Spleen (tissue), 11 donors: ENCODE results near the gene NR5A1. TPM values are rescaled to one million over a fixed set of nuclear protein-coding genes. Genes with fewer than 3 reads are reported as not detected.

Experiments
- DNase-seq: peaks from one replicate; pipeline ENCODE4 v3.0.0-alpha.2; 2020
- H3K27ac ChIP-seq, 8 donors: fragments of 200-600 bp; sonication (generic) in 7 of 8; 1 replicate in 4 of 8; 2 replicates in 4 of 8; pipeline versions ENCODE4 v1.5.0 to v1.8.0; 2016 to 2021; ENCODE audit warnings: inconsistent platforms in 4 of 8, mild to moderate bottlenecking in 4 of 8, moderate library complexity in 1 of 8
- H3K27me3 ChIP-seq, 7 donors: fragments of 200-600 bp; sonication (generic) in 6 of 7; replicated peaks in 1 of 7; 1 replicate in 4 of 7; 2 replicates in 3 of 7; pipeline versions ENCODE4 v1.5.0 to v1.8.0; 2016 to 2021; ENCODE audit warnings: inconsistent platforms in 3 of 7, mild to moderate bottlenecking in 1 of 7
- H3K36me3 ChIP-seq, 6 donors: fragments of 200-600 bp; sonication (generic) in 5 of 6; 1 replicate in 4 of 6; 2 replicates in 2 of 6; pipeline versions ENCODE4 v1.5.0 to v1.8.0; 2016 to 2021; ENCODE audit warnings: inconsistent platforms in 2 of 6
- H3K4me1 ChIP-seq, 6 donors: fragments of 200-600 bp; sonication (generic) in 5 of 6; 1 replicate in 3 of 6; 2 replicates in 3 of 6; pipeline versions ENCODE4 v1.5.0 to v1.8.0; 2016 to 2021; ENCODE audit warnings: inconsistent platforms in 3 of 6
- H3K4me3 ChIP-seq, 8 donors: fragments of 200-600 bp; sonication (generic) in 7 of 8; 1 replicate in 4 of 8; 2 replicates in 4 of 8; pipeline versions ENCODE4 v1.5.0 to v1.8.0; 2016 to 2021; ENCODE audit warnings: inconsistent platforms in 4 of 8, mild to moderate bottlenecking in 4 of 8, moderate library complexity in 2 of 8
- H3K9me3 ChIP-seq, 8 donors: fragments of 200-600 bp; sonication (generic) in 7 of 8; 1 replicate in 4 of 8; 2 replicates in 4 of 8; pipeline versions ENCODE4 v1.5.0 to v1.8.0; 2016 to 2021; ENCODE audit warnings: inconsistent platforms in 4 of 8
- POLR2A ChIP-seq, 3 donors: fragments of 450-650 bp; IDR thresholded peaks; one replicate each; pipeline ENCODE4 v1.5.1; 2017; ENCODE audit warnings: antibody characterized with exemption in 3 of 3, mild to moderate bottlenecking in 1 of 3
- POLR2AphosphoS5 ChIP-seq, 3 donors: sonication (generic); formaldehyde crosslinking; IDR thresholded peaks; one replicate each; pipeline ENCODE4 v1.5.1; 2017; ENCODE audit warnings: antibody characterized with exemption in 3 of 3
- WGBS, 5 donors: extraction: QIAGEN DNeasy Blood & Tissue Kit in 3 of 5; methylation state at CpG; one replicate each; pipeline versions ENCODE4 v1.1.5 to v1.1.7; 2013 to 2018; 5-methylcytosine and 5-hydroxymethylcytosine counted together
- intact Hi-C: fragments of 100-400 bp; cut with DNase I; formaldehyde crosslinking; loops from one replicate; pipeline ENCODE4 v1.15.0; 2023; ENCODE audit warnings: low total_unique reads
- polyA plus RNA-seq, 3 donors: library from polyadenylated mRNA; stranded (reverse); fragments of 200-250 nt; gene quantifications; one replicate each; pipeline ENCODE4 v1.2.1, GENCODE V29; 2013
- total RNA-seq, 7 donors: library from RNA; depleted of rRNA in 3 of 7; stranded (reverse); fragments of >200 nt in 3 of 7; fragmentation: NEBNext Ultra II Directional in 4 of 7; extraction: Animal tissue kit (Norgen Biotek cat#: 25700) in 4 of 7; gene quantifications; one replicate each; pipeline versions ENCODE4 v1.1.0 to v1.2.1, GENCODE V29; 2016 to 2021
- TF ChIP-seq, protein P1 (sequence below), 11 experiments: fragments of 200-600 bp in 7 of 11; fragments of 450-650 bp in 4 of 11; sonication (generic) in 4 of 11; IDR thresholded peaks in 8 of 11; conservative IDR thresholded peaks in 3 of 11; 1 replicate in 7 of 11; 2 replicates in 4 of 11; pipeline versions ENCODE4 v1.4.0 to v1.8.0; 2016 to 2021; ENCODE audit warnings: antibody characterized with exemption in 11 of 11, inconsistent platforms in 4 of 11, mild to moderate bottlenecking in 1 of 11
- donor health status: healthy with polysubstance abuse.
- donor health status: DM: no; HTN: no; CAD: no; lungs with moderate emphysema.
- donor health status: DM: no; HTN: no; CAD: no.
- donor health status: Bipolar disorder and iron deficiency.
- donor health status: healthy.
- donor health status: DM: no; HTN: no; CAD: no.
- donor health status: DM: yes; HTN: yes; CAD: no.

NR5A1 gene
- total and polyA plus RNA-seq, 10 donors: 46.5 to 378 (median 193) TPM

DNA sequence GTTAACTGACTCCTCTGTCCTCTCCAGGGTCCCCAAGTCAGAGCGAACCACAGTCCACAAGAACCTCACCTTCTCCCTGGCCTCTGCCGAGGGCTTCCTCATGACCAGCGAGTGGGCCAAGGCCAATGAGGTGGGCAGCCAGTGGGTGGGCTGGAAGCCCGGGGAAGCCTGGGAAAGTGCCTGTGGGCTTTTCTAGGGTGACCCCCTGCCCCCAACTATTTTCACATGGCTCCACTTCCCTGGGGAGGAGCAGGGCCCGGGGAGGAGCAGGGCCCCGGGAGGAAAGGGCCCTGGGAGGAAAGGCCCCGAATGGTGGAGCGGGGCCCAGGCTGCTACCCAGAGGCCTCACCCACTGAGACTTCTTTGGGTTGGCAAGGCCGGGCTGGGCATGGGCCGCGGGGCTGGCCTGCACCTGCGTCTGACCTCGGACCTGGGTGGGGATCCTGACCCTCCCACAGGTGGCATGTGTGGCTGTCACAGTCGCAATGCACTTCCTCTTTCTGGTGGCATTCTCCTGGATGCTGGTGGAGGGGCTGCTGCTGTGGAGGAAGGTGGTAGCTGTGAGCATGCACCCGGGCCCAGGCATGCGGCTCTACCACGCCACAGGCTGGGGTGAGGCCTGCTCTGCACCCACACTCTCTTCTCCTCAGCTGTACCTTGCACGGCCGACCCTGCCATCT, 39.0 kb downstream of the NR5A1 start:
- H3K9me3 ChIP-seq: peaks cover 0 to 6% (median 0%) of the 10 kb centered on the region in 8 donors
- intact Hi-C loops: no loop called here
- H3K4me1 ChIP-seq: no peaks in the 10 kb centered on the region
- H3K27me3 ChIP-seq: peaks cover 0 to 19% (median 0%) of the 10 kb centered on the region in 7 donors
- 70 to 81% (median 72%) methylated on average over 7 to 19 of the region's 19 CpGs for WGBS, 5 donors
- H3K4me3 ChIP-seq: no peak overlapping the region
- no peaks in the 10 kb centered on the region for H3K36me3 ChIP-seq
- TF ChIP-seq, protein P1, sequence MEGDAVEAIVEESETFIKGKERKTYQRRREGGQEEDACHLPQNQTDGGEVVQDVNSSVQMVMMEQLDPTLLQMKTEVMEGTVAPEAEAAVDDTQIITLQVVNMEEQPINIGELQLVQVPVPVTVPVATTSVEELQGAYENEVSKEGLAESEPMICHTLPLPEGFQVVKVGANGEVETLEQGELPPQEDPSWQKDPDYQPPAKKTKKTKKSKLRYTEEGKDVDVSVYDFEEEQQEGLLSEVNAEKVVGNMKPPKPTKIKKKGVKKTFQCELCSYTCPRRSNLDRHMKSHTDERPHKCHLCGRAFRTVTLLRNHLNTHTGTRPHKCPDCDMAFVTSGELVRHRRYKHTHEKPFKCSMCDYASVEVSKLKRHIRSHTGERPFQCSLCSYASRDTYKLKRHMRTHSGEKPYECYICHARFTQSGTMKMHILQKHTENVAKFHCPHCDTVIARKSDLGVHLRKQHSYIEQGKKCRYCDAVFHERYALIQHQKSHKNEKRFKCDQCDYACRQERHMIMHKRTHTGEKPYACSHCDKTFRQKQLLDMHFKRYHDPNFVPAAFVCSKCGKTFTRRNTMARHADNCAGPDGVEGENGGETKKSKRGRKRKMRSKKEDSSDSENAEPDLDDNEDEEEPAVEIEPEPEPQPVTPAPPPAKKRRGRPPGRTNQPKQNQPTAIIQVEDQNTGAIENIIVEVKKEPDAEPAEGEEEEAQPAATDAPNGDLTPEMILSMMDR (IDR thresholded peaks at IDR 0.05 in 8 of 11, conservative IDR thresholded peaks at IDR 0.05 in 3 of 11): no peak
- no peak for TF ChIP-seq POLR2A (IDR thresholded peaks at IDR 0.05)
- no peak for TF ChIP-seq POLR2AphosphoS5 (IDR thresholded peaks at IDR 0.05)
- H3K27ac ChIP-seq: no peak overlapping the region
- peak; percentile 64 for DNase-seq

DNA sequence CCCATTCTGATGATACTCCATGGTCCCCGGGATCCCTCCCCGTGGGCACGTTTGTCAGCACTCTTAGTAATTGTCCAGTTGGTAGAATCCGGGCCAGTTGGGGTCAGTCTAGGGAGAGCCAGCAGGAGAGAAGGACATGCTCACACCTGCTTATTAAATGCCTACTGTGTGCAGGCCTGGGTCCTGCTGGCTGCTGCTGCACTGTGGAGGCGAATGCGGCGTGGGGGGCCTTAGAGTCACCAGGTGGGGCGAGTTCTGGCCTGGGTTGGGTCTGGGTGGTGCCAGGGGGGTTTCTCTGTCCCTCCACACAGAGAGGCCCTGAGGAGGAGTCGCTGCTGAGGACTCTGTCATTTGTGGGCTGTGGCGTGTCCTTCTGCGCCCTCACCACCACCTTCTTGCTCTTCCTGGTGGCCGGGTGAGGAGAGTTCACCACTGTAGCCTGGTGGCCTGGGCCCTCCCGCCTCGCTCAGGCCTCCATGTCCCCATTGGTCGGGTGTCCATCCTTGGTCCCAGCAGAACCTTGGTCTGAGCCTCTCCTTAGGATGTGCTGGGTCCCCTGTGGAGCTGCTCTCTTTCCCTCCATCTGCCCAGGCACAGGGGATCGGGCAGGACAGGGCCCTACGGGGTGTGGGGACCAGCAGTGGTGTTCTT, 39.7 kb downstream of the NR5A1 start:
- DNase-seq: peak; percentile 46
- TF ChIP-seq, protein P1 (IDR thresholded peaks at IDR 0.05 in 8 of 11, conservative IDR thresholded peaks at IDR 0.05 in 3 of 11): no peak
- TF ChIP-seq POLR2AphosphoS5 (IDR thresholded peaks at IDR 0.05): no peak
- no peak for TF ChIP-seq POLR2A (IDR thresholded peaks at IDR 0.05)
- Histone ChIP-seq H3K27me3 (peaks cover 0 to 19% (median 0%) of the 10 kb centered on the region in 7 donors), H3K36me3 (no peaks in the 10 kb centered on the region), H3K4me3 (no peak overlapping the region), H3K27ac (no peak overlapping the region), H3K9me3 (peaks cover 0 to 8% (median 0%) of the 10 kb centered on the region in 8 donors), H3K4me1 (no peaks in the 10 kb centered on the region)
- 88 to 94% (median 92%) methylated on average over 7 to 17 of the region's 17 CpGs for WGBS, 5 donors
- intact Hi-C loops: no loop called here

DNA sequence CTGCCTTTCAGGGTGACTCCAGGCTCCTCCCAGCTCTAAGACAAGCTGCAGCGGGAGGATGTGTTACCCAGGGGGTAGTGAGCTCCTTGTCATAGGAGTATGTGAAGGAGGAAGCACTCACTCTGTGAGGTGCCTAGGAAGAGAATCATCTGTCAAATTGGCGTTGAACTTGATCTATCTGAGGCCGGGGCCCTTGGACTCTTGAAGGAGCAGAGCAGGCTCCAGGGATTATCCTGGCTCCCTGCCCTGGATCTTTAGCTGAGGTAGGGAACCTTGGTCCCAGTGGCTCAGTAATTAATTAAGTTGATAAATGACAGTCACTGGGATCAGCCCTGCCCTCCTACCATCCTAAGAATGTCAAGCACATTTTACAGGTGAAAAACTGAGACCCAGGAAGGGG, 41.5 kb downstream of the NR5A1 start:
- Histone ChIP-seq H3K9me3 (peaks cover 0 to 9% (median 0%) of the 10 kb centered on the region in 8 donors), H3K4me1 (no peaks in the 10 kb centered on the region), H3K36me3 (no peaks in the 10 kb centered on the region), H3K27ac (no peak overlapping the region), H3K4me3 (no peak overlapping the region), H3K27me3 (peaks cover 0 to 12% (median 0%) of the 10 kb centered on the region in 7 donors)
- peak; percentile 14 for DNase-seq
- intact Hi-C loops: no loop called here
- WGBS, 5 donors: 80 to 90% (median 85%) methylated on average over 3 of the region's 3 CpGs
- TF ChIP-seq, protein P1 (IDR thresholded peaks at IDR 0.05 in 8 of 11, conservative IDR thresholded peaks at IDR 0.05 in 3 of 11): no peak
- TF ChIP-seq POLR2AphosphoS5 (IDR thresholded peaks at IDR 0.05) (no peak), POLR2A (IDR thresholded peaks at IDR 0.05) (no peak)

DNA sequence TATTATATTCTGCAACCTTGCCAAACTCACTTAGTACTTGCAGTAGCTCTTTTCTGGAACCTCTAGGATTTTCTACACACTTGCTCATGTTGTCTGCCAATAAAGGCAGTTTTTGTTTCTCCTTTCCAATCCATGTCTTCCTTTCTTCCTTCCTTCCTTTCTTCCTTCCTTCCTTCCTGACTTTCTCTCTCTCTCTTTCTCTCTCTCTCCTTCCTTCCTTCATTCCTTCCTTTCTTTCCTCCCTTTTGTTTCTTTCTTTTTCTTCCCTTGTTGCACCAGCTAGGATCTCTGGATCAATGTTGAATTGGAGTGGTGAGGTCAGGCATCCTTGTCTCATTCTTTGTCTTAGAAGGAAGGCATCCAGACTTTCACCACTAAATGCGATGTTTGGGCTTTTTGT, 44.5 kb downstream of the NR5A1 start:
- no peak overlapping the region for H3K27ac ChIP-seq
- WGBS, 5 donors: 73 to 86% (median 81%) methylated on average over 1 of the region's 1 CpG
- no peak for TF ChIP-seq POLR2AphosphoS5 (IDR thresholded peaks at IDR 0.05)
- TF ChIP-seq, protein P1 (IDR thresholded peaks at IDR 0.05 in 8 of 11, conservative IDR thresholded peaks at IDR 0.05 in 3 of 11): no peak
- no peak for TF ChIP-seq POLR2A (IDR thresholded peaks at IDR 0.05)
- no peak for DNase-seq
- no peak overlapping the region for H3K4me3 ChIP-seq
- intact Hi-C loops: no loop called here
- peaks cover 0 to 15% (median 0%) of the 10 kb centered on the region in 8 donors for H3K9me3 ChIP-seq
- no peaks in the 10 kb centered on the region for H3K4me1 ChIP-seq
- H3K27me3 ChIP-seq: peaks cover 0 to 6% (median 0%) of the 10 kb centered on the region in 7 donors
- H3K36me3 ChIP-seq: no peaks in the 10 kb centered on the region
